ENCODE measurements around the gene CCL17. TPM values are rescaled to one million over a fixed set of nuclear protein-coding genes. Genes with fewer than 3 reads are reported as not detected.

The CCL17 gene
- total and polyA plus RNA-seq, 4 donors, result not detected

- H3K4me1 ChIP-seq (ENCODE audit: control insufficient read depth in 4 of 4, insufficient read depth in 4 of 4, low read length in 3 of 4), result peaks cover 4 to 26% (median 16%) of the 10 kb centered on the region in 4 donors
- TF ChIP-seq FOXA1 (IDR thresholded peaks at IDR 0.05), result no peak
- no peak for TF ChIP-seq NR2F2 (IDR thresholded peaks at IDR 0.05)
- no peak for TF ChIP-seq HNF4A (conservative IDR thresholded peaks at IDR 0.05)
- no peak for TF ChIP-seq EGR1 (IDR thresholded peaks at IDR 0.05; ENCODE audit: low read depth in 2 of 2)
- no peak for TF ChIP-seq RAD21 (IDR thresholded peaks at IDR 0.05)
- TF ChIP-seq FOXA2 (IDR thresholded peaks at IDR 0.05), result no peak
- no peak for TF ChIP-seq GABPA (IDR thresholded peaks at IDR 0.05 in 1 of 2, conservative IDR thresholded peaks at IDR 0.05 in 1 of 2)
- no peak for TF ChIP-seq JUND (IDR thresholded peaks at IDR 0.05)
- TF ChIP-seq ZBTB33 (IDR thresholded peaks at IDR 0.05), result no peak
- no peak for TF ChIP-seq ATF3 (IDR thresholded peaks at IDR 0.05)
- TF ChIP-seq TAF1 (conservative IDR thresholded peaks at IDR 0.05), result no peak
- no peak for TF ChIP-seq MAX (IDR thresholded peaks at IDR 0.05)
- TF ChIP-seq YY1 (IDR thresholded peaks at IDR 0.05), result no peak
- no peak for TF ChIP-seq HNF4G (IDR thresholded peaks at IDR 0.05)
- no peak for TF ChIP-seq SP1 (IDR thresholded peaks at IDR 0.05)
- no peak for TF ChIP-seq REST (IDR thresholded peaks at IDR 0.05)
- no peak for TF ChIP-seq RXRA (IDR thresholded peaks at IDR 0.05)
- no peak for TF ChIP-seq CTCF (IDR thresholded peaks at IDR 0.05; ENCODE audit: low read depth, low read length, missing input control)
- no peak for DNase-seq (ENCODE audit: low spot score)
- no peak overlapping the region for H3K27ac ChIP-seq (ENCODE audit: low read depth in 1 of 2, low read length in 2 of 2)
- peaks cover 0 to 8% (median 3%) of the 10 kb centered on the region in 4 donors for H3K36me3 ChIP-seq (ENCODE audit: control insufficient read depth in 4 of 4, insufficient read depth in 3 of 4, low read depth in 1 of 4, low read length in 3 of 4)
- no peaks in the 10 kb centered on the region for H3K27me3 ChIP-seq (ENCODE audit: control insufficient read depth in 4 of 4, insufficient read depth in 4 of 4, low read length in 3 of 4)
- H3K9me3 ChIP-seq (ENCODE audit: control insufficient read depth in 4 of 4, low read length in 3 of 4), result no peaks in the 10 kb centered on the region
- H3K4me3 ChIP-seq (ENCODE audit: low read depth in 1 of 3, low read length in 3 of 3), result no peak overlapping the region
- no peak overlapping the region for H3K9ac ChIP-seq (ENCODE audit: low read depth in 1 of 2, low read length in 2 of 2)
- 92% methylated on average over 3 of the region's 3 CpGs for WGBS
These were observed 40.1 kb downstream of the CCL17 start for GRCh38 chr16:57444711-57445110.
